HG03045 (cell line): Measurements from ENCODE around the gene ARL4A.
"Not testable (repeated sequence)": the region's sequence is repeated elsewhere in the genome, so short reads cannot be mapped to it uniquely, and the experiment has no call there.

Experiments
- ATAC-seq: cut with Tn5 transposase; IDR thresholded peaks from one replicate; pipeline ENCODE4 v1.9.1; 2021; ENCODE audit warnings: mild to moderate bottlenecking, moderate library complexity; ENCODE audit not compliant: unreplicated experiment

ARL4A gene, protein sequence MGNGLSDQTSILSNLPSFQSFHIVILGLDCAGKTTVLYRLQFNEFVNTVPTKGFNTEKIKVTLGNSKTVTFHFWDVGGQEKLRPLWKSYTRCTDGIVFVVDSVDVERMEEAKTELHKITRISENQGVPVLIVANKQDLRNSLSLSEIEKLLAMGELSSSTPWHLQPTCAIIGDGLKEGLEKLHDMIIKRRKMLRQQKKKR

DNA sequence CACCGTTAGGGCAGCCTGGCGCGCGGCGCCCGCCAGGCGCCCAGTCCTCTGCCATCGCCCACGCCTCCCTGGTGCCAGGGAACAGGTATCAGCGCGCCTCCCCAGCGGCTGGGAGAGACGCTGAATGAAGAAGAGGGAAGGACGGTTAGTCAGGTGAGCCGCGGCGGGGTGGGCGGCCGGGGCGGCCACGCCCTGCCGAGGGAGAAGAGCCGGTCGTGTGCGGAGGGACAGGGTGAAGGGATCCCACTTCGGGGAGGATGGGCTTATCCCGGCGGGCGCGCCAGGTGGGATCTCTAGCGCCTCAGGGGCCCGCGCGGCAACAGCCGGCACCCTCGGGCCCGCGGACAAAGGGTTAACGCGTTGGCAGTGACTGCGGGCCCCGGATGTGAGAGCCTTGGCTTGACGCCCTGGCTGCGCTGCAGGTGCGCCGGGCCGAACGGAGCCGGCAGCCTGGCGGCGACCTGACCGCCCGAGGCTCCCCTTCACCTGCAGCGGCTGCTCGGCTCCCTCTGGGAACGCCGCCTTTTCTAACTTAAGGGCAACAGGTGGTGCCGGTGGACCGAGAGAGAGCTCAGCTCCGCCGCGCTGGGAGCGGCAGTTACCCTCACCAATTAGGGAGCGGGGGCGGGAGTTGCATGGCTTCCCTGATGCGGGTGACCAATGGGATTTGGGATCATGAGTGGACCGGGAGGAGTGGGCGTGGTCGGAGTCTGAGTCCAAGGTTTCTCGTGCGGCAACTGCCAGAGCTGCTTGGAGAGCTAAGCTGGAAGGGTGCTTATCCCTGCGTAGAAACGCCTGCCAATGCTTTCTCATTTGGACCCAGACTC, at the start of gene ARL4A:
Gene ARL4A (plus strand): TSS at position 743 of the 827 bp plus-strand sequence. CDS start 622 bp downstream, outside the sequence.
- peak; percentile 88 for ATAC-seq

DNA sequence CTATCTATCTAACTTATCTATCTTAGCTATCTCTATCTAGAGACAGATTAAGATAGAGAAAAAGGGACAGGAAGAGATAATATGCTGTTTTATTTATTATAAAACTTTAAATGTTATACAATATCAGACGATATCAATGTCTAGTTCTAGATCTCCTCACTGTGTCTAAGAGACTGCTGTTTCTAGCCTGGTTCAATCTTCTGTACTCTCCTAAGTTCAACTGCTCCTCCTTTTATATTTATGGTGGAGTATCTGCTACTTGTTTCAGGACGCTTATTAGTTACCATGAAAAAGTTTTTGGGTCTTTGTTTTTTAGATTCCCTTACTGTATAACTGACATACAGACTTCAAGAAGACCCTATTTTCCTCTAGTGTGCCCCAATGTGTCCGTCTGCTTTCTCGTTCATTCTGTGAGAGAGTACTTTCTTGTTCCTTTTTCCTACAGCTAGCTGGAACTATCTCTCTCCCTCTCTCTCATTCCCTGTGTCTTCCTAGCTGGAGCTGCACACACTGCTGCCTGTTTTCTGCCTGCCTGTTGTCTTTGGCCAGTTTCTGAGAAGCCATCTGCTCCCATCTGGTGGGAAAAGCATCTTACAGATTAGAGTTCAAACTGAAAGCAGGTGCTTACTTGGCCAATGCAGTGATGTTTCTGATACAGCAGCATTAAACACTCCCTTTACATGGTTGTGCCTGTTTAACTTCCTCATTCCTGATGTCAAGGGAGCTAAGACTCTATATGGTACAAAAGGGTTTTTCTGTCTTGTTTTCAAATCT, 49.4 kb upstream of the ARL4A start:
- peak; percentile 51 for ATAC-seq

DNA sequence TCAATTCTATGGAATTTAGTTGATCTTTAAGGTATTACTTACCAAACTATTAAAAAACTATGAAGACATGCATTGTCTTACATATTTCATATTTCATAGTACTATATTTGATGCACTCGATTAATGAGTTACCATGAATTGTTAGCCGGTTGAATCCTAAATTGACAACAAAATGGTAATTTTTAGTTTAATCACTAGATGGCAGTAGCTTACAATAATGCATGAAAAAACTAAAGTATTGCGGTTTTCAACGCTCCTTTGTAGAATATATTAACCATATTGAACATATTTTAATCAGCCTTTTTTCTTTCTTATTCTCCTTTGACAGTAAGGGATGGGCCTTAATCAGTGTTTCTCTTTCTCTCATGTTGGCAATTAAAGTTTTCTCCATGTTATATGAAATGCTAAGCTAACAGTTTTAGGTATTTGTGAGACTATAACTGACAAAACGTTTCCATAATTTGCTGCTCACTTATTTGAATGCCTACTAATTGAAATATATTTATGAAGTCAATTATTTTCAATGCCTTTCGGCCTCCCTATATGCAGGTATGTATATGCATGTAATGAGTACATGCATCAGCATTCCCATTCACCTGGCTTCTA, 48.5 kb upstream of the ARL4A start:
- ATAC-seq = no peak

DNA sequence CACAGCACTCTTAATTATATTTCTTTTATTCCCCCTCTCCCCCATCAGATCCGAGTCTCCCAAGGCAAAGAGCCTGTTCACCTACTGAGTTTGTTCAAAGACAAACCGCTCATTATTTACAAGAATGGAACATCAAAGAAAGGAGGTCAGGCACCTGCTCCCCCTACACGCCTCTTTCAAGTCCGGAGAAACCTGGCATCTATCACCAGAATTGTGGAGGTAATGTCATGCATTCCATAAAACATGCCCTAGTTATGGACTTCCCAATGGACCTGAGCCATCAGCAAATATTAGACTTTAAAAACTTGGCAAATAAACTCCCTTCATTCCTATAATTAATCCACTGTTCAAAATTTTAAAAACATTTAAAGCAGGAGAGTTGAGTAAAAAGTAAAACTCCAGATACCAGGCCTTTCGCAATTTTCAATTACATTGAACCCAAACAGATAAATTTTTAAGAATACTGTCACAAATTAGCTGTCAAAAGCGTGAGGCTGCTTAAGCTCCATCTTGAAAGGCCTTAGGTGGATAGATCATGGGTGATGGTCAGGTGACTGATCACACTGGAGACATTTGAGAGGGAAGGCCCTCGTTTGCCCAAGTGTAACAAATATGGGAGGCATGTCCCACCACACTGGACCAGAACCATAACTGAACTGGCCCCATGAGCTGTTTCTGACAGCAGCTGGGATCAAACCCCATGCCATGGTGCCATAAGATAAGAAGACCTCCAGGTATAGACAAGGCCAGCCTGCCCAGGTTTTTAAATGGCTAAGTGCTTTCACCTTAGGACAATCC, 46.9 kb upstream of the ARL4A start:
- ATAC-seq = no peak

DNA sequence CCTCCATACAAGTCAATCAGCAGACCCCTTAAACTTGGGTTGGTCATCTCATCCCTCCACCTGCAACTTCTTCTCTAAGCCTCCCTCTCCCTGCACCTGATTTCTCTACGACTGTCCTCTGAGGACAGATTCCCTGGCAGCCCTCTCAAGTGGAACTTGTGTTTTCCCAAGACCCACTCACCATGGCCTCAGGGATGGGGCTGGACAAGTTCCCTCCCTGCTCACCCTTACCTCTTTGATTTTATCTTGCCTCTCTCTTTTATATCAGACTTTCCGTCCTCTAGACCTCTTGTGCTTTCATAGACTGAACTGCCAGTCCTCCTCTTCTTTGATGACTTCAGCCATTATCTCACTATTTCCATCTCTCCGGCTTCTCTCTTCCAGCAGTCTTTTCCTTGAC, 46.2 kb upstream of the ARL4A start:
- no peak for ATAC-seq

DNA sequence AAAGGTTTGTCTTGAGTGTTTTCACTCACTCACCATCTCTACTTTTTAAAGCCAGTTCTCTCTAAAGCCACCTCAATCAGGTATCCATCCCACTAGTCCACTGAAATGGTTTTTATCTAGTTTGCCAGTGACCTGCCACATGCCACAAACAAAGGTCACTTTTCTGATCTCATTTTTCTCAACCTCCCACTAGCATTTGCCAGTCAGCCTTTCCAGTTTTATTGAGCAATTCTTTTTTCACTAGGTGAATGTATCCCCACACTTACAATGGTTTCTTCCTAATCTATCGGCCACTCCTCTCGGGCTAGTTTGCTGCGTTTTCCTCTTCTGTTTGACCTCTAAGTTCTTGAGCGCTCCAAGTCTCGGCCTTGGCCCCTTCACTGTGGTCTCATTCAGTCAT, 44.9 kb upstream of the ARL4A start:
- no peak for ATAC-seq

DNA sequence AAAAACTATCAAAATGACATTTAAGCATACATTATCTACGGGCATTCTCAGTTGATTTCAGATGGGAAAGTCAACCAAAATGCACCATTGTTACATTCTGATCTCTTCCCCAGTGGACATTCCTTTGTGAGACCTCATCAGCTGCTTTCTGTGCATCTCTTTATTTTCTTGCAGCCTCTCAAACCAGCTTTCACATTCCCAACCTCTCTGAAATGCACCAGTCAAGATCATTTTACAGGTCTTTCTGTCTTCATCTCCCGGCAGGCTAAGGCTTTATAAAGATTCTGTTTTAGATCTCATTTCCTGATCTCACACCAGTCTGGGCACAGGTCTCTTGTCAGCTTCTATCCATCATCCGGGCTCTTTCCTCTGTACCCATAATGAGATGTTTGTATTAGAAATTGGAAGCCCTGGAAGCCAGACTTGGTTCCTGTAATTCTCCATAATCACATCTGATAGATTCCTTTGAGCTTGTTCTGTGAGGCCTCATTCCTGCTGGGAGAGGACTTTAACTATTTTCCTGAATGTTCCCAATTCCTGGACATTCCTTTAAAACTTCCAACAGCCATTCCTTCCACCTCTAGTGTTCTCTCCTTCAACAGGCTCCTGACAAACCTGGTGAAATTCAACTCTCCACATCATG, 44.3 kb upstream of the ARL4A start:
- no peak for ATAC-seq

DNA sequence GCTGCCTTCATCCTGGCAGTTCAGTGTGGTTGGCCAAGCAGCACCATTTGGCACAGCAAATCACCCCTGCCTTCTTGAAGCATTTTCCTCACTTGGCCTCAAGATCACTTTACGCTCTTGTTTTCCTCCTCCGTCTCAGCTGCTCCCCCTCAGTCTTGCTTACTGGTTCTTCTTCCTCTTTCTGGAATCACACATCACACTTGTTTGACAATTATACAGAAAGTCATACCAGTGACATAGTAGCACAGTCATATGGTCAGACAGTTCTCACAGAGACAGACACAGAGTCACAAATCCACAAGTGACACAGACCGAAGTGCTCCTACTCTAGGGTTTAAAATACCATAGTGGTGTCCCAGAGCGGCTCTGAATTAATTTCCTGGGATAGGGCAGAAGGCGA, 43.8 kb upstream of the ARL4A start:
- ATAC-seq = no peak

DNA sequence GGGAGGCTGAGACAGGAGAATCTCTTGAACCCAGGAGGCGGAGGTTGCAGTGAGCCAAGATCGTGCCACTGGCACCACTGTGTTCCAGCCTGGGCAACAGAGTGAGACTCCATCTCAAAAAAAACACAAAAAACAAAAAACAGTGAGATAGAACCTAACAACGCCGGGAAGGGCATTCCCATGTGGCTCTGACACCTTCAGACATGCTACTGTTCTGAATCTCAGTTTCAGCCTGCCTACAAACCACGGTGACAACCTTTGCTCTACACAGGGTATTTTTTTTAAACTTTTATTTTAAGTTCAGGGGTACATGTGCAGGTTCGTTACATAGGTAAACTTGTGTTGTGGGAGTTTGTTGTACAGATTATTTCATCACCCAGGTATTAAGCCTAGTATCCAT, 42.2 kb upstream of the ARL4A start:
- not testable (repeated sequence) for ATAC-seq

DNA sequence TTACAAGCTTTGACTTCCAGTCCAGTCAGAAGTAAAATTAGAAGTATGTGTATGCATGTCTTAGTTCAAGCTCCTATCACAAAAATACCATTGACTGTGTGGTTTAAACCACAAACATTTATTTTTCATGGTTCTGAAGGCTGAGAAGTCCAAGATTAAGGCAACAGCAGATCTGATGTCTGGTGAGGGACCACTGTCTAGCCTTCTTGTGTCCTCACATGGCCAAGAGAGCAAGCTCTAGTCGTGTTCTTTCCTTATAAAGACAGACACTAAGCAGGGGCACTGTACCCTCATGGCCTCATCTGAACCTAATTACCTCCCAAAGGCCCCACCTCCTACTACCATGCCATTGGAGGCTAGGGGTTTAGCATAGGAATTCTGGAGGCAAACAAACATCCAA, 41.3 kb upstream of the ARL4A start:
- no peak for ATAC-seq

DNA sequence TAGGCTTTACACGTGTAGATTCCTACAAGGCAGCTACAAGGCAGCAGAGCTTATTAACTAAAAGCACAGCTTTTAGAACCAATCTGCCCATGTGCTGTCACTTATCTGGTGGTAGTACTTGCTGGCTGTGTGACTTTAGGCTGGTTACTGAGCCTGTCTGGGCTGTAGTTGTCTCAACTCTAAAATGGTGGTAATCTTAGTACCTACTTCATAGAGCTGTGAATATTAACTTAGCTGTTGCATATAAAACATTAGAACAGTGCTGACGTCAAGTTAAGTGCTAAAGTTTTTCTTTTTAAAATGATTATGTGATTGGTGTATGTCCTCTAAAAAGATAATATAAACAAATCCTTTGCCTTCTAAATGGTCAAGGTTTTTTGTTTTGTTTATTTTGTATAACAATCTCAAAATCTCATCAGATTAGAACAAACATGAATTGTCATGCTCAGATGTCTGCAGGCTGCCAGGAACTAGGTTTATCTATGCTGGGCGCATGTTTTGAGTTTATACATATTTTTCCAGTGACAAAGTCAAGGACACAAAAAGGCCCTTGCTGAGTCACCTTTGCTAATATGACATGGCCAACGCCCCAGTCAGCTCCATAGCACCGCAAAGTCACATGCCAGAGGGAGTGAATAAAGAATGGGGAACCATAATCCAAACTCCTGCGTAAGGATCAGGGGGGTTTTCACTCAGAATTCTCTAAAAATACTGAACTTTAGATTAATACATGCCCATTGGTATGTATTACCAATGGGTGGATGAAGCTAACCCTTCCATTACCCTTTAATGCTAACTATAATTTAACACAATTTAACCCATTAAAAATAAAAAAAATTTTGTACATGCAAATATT, 39.8 kb upstream of the ARL4A start:
- no peak for ATAC-seq

DNA sequence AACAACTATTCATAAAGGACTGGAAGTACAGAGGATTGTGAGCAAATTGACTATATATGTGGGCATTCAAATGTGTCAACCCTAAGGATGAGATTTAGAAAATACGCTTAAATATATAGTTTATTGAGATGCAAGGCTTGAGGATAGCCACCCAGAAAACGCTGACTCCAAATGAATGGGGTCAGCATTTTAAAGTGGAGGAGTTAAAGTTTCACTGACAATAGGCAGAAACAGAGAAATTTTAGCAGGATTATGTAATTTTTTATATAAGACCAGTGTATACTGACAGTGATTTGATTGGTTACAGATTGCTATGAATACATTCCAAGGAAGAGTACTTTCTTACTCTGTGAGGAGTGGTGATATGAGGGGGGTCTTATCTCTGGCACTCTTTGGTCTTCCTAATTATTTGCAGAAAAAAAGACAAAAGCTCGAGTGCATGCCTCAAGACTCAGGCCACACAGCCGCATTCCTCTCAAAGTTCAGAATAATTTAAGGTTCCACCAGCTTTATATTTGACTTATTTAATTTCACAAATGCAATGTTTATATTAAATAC, 38.6 kb upstream of the ARL4A start:
- no peak for ATAC-seq

DNA sequence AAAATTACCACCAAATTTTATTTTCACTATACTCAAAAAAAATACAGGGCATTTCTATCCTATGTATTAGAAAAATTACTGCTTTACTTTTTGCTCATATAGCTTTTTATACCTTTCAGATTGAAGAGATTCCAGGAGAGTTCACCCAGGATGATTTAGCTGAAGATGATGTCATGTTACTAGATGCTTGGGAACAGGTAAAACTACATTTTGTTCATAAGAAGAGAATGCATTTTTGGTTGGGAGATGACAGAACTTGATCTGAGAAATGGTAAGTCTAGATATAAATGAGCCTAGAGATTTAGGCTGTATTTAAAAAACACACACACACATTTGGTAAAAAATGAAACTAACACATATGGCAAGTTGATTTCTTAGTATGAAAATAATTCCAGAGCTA, 38.1 kb upstream of the ARL4A start:
- no peak for ATAC-seq

DNA sequence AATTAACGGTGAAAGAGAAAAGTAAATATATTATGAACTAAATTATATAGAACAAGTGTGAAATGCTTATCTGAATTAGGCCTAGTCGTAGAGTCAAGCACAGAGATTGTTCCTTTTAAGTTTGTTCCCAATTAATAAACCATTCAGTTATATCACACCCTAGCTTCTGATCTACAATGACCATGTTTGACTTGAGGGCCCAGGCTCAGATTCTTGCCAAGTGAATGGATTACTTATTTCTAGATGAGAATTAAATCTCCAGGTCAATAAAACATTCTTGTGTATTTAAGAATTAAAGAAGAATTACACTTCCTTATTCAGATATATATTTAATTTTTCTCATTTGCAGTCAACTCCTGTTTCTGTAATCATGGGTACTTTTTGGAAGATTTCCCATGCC, 37.4 kb upstream of the ARL4A start:
- ATAC-seq = no peak

DNA sequence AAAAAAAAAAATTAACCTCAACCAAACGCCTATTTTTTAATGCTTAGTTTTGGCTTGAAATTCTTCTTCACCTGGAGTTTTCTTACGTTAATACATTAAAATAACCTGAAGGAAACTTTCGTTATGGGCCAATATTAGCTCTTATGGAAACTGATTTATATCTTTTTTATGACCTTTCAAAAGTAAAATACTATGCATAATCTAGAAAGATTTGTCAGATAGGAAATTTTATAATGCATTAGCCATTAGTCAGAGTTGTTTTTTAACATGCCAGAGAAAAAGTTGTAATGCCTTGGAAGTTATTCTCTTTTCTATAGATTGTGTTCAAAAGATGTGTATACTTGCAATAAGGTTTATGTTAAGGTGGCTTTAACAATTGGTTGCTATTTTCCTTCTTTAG, 34.3 kb upstream of the ARL4A start:
- ATAC-seq = no peak

DNA sequence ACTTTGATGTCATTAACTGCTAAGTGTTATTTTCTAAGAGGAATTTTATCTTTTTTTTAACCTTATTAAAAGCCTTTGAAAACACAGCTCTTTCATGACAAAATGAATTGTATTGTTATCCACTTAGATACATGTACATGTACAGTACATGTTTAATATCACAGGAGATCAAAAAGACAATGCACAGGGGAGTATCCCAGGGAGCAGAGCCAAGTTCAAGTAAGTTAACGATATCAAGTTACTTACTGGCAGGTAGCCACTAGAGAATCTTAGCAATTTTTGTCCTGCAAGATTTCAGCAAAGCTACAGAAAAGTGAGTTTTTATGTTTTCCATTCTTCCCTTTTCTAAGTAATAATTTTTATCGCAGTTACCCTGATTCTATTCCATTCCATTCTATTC, 33.9 kb upstream of the ARL4A start:
- ATAC-seq = no peak

DNA sequence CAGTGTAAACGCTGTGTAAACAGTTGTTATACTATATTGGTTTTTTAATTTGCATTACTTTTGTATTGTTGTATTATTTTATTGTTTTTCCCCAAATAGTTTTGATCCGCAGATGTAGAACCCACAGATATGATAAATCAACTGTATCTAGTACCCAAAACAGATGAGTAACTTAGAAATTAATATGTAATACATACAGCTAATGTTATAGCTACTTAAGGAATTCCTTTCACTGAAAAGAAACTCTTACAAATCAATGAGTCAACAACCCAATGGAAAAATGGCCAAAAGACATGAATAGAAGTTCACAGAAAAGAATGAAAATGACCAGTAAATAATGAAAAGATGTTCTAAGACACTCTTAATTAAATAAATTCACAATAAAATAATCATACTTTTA, 32.3 kb upstream of the ARL4A start:
- no peak for ATAC-seq

DNA sequence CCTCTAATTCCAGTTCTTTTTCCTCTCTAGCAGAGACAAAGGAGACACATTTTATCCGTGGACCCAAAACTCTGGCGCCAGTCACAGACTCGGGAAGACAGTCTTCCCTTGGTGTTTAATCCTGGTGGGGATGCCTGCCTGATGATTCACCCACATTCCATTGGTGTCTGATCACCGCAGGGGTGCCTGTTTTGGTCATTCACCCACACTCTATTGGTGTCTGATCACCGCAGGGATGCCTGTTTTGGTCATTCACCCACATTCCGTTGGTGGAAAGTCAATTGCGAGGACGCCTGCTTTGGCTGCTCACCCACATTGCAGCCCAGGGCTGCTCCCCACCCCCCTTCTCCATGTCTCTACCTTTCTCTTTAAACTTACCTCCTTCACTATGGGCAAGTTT, 27.0 kb upstream of the ARL4A start:
- ATAC-seq = not testable (repeated sequence)

DNA sequence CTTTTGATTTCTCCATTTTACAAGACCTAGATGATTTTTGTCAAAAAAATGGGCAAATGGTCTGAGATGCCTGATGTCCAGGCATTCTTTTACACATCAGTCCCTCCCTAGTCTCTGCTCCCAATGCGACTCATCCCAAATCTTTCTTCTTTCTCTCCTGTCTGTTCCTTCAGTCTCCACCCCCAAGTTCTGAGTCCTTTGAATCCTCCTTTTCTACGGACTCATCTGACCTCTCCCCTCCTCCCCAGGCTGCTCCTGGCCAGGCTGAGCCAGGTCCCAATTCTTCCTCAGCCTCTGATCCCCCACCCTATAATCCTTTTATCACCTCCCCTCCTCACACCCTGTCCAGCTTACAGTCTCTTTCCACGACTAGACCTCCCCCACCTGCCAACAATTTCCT, 26.4 kb upstream of the ARL4A start:
- ATAC-seq = not testable (repeated sequence)
